HepG2 (cell line): ENCODE measurements around the gene HNRNPH2. TPM values are rescaled to one million over a fixed set of nuclear protein-coding genes. Genes with fewer than 3 reads are reported as not detected.
A peak's percentile ranks its signal among the peaks of the same experiment; 100 is the strongest.

Source experiments
- ARNTL ChIP-seq: sonication (generic); formaldehyde crosslinking; IDR thresholded peaks from 2 replicates; pipeline ENCODE4 v1.4.0; 2020; ENCODE audit warnings: mild to moderate bottlenecking, missing genetic modification reagents
- BRCA1 ChIP-seq: sonication (generic); formaldehyde crosslinking; IDR thresholded peaks from 2 replicates; pipeline ENCODE4 v1.4.0; 2020; ENCODE audit warnings: missing genetic modification reagents
- ELF3 ChIP-seq: IDR thresholded peaks from 2 replicates; pipeline ENCODE4 v1.6.1; 2016; ENCODE audit warnings: missing genetic modification reagents, missing compliant biosample characterization
- FOXA3 ChIP-seq: IDR thresholded peaks from 2 replicates; pipeline ENCODE4 v1.6.1; 2016; ENCODE audit warnings: missing genetic modification reagents, missing compliant biosample characterization
- HDAC1 ChIP-seq: sonication (generic); formaldehyde crosslinking; IDR thresholded peaks from 2 replicates; pipeline ENCODE4 v1.5.1; 2020; ENCODE audit warnings: mild to moderate bottlenecking, missing genetic modification reagents
- KDM5A ChIP-seq: fragments of 200-600 bp; sonication (generic); IDR thresholded peaks from 2 replicates; pipeline ENCODE4 v1.7.0; 2018; ENCODE audit warnings: antibody characterized with exemption, mild to moderate bottlenecking, low read length, borderline replicate concordance
- KLF15 ChIP-seq: sonication (generic); formaldehyde crosslinking; IDR thresholded peaks from 2 replicates; pipeline ENCODE4 v1.8.1; 2023; ENCODE audit warnings: borderline replicate concordance, mild to moderate bottlenecking, inconsistent platforms, missing genetic modification reagents, mixed read lengths
- KLF9 ChIP-seq: IDR thresholded peaks from 2 replicates; pipeline ENCODE4 v1.6.1; 2016; ENCODE audit warnings: low read depth
- MAZ ChIP-seq, 2 experiments: sonication (generic) in 1 of 2; formaldehyde crosslinking in 1 of 2; IDR thresholded peaks; 2 replicates each; pipeline versions ENCODE4 v1.5.0 to v1.6.1; 2012 to 2020; ENCODE audit warnings: low read depth in 2 of 2, mild to moderate bottlenecking in 2 of 2, borderline replicate concordance in 1 of 2, improper control_type of control experiment in 1 of 2, low read length in 1 of 2, missing genetic modification reagents in 1 of 2, moderate library complexity in 1 of 2
- PTBP1 ChIP-seq: fragments of 200-400 bp; formaldehyde crosslinking; IDR thresholded peaks from 2 replicates; pipeline ENCODE4 v1.6.1; 2018; ENCODE audit warnings: low read length, low read depth; ENCODE audit not compliant: poor library complexity, severe bottlenecking
- RFX1 ChIP-seq: fragments of 450-650 bp; IDR thresholded peaks from 2 replicates; pipeline ENCODE4 v1.6.1; 2017
- STAG1 ChIP-seq: sonication (generic); formaldehyde crosslinking; IDR thresholded peaks from 2 replicates; pipeline ENCODE4 v1.4.0; 2020; ENCODE audit warnings: missing genetic modification reagents
- TSC22D2 ChIP-seq: sonication (generic); formaldehyde crosslinking; IDR thresholded peaks from 2 replicates; pipeline ENCODE4 v1.5.1; 2020; ENCODE audit warnings: missing genetic modification reagents, mild to moderate bottlenecking, borderline replicate concordance
- YY1 ChIP-seq: IDR thresholded peaks from 2 replicates; pipeline ENCODE4 v1.6.1; 2011; ENCODE audit warnings: low read length, low read depth, moderate library complexity, mild to moderate bottlenecking; ENCODE audit not compliant: insufficient read depth, insufficient replicate concordance
- ZBTB3 ChIP-seq: sonication (generic); formaldehyde crosslinking; IDR thresholded peaks from 2 replicates; pipeline ENCODE4 v1.4.0; 2020; ENCODE audit warnings: low read depth, mild to moderate bottlenecking, moderate library complexity, missing genetic modification reagents, borderline replicate concordance
- ZFP82 ChIP-seq: sonication (generic); formaldehyde crosslinking; IDR thresholded peaks from 2 replicates; pipeline ENCODE4 v1.5.1; 2020; ENCODE audit warnings: mild to moderate bottlenecking, missing genetic modification reagents, borderline replicate concordance
- ZNF124 ChIP-seq: sonication (generic); formaldehyde crosslinking; IDR thresholded peaks from 2 replicates; pipeline ENCODE4 v1.4.0; 2020; ENCODE audit warnings: missing genetic modification reagents
- ZNF143 ChIP-seq: sonication (generic); formaldehyde crosslinking; IDR thresholded peaks from 2 replicates; pipeline ENCODE4 v1.4.0; 2020; ENCODE audit warnings: missing genetic modification reagents
- ZNF256 ChIP-seq: sonication (generic); formaldehyde crosslinking; conservative IDR thresholded peaks from 2 replicates; pipeline ENCODE4 v1.4.0; 2020; ENCODE audit warnings: missing genetic modification reagents
- ZNF510 ChIP-seq: sonication (generic); formaldehyde crosslinking; IDR thresholded peaks from 2 replicates; pipeline ENCODE4 v1.4.0; 2020; ENCODE audit warnings: low read depth, mild to moderate bottlenecking, missing genetic modification reagents
- ZNF589 ChIP-seq: sonication (generic); formaldehyde crosslinking; conservative IDR thresholded peaks from 2 replicates; pipeline ENCODE4 v1.8.0; 2022; ENCODE audit warnings: mild to moderate bottlenecking, moderate library complexity, missing genetic modification reagents
- ZNF616 ChIP-seq: sonication (generic); formaldehyde crosslinking; IDR thresholded peaks from 2 replicates; pipeline ENCODE4 v1.5.0; 2020; ENCODE audit warnings: low read depth, mild to moderate bottlenecking, missing genetic modification reagents
- ZNF644 ChIP-seq: IDR thresholded peaks from 2 replicates; pipeline ENCODE4 v1.6.1; 2016; ENCODE audit warnings: low read depth
- ZNF672 ChIP-seq: sonication (generic); formaldehyde crosslinking; IDR thresholded peaks from 2 replicates; pipeline ENCODE4 v1.8.1; 2022; ENCODE audit warnings: missing genetic modification reagents
- polyA plus RNA-seq, 8 experiments: library from polyadenylated mRNA; depleted of rRNA in 3 of 8; stranded (reverse) in 7 of 8; unstranded in 1 of 8; fragments of >200 nt; fragmentation: Illumina TruSeq in 4 of 8; extraction: Trizol in 4 of 8; gene quantifications; 2 replicates each; pipeline versions ENCODE4 v1.2.1 to v1.2.3, GENCODE V29; 2011 to 2016; ENCODE audit warnings: low read depth in 4 of 8, missing spikeins in 1 of 8, mixed read lengths in 1 of 8; ENCODE audit not compliant: insufficient read depth in 1 of 8
- total RNA-seq, 5 experiments: library from RNA; depleted of rRNA; stranded (reverse); fragments of >200 nt; fragmentation: Illumina TruSeq; extraction: Trizol; gene quantifications; 2 replicates each; pipeline ENCODE4 v1.2.3, GENCODE V29; 2016; ENCODE audit warnings: low read depth in 1 of 5
- TF ChIP-seq, protein P1 (sequence below): sonication (generic); formaldehyde crosslinking; IDR thresholded peaks from 2 replicates; pipeline ENCODE4 v1.8.1; 2023; ENCODE audit warnings: mild to moderate bottlenecking, missing genetic modification reagents
- TF ChIP-seq, protein P2 (sequence below): sonication (generic); formaldehyde crosslinking; IDR thresholded peaks from 2 replicates; pipeline ENCODE4 v1.5.1; 2020; ENCODE audit warnings: mild to moderate bottlenecking, moderate library complexity, missing genetic modification reagents
- TF ChIP-seq, protein P3 (sequence below): sonication (generic); formaldehyde crosslinking; IDR thresholded peaks from 2 replicates; pipeline ENCODE4 v1.5.1; 2020; ENCODE audit warnings: mild to moderate bottlenecking, missing genetic modification reagents, borderline replicate concordance

HNRNPH2 gene
- total and polyA plus RNA-seq, 2 of the 13 experiments (the other 11 are each of a cell fraction or from before 2014, with no cell fraction given): 23.8 to 56.9 TPM

DNA sequence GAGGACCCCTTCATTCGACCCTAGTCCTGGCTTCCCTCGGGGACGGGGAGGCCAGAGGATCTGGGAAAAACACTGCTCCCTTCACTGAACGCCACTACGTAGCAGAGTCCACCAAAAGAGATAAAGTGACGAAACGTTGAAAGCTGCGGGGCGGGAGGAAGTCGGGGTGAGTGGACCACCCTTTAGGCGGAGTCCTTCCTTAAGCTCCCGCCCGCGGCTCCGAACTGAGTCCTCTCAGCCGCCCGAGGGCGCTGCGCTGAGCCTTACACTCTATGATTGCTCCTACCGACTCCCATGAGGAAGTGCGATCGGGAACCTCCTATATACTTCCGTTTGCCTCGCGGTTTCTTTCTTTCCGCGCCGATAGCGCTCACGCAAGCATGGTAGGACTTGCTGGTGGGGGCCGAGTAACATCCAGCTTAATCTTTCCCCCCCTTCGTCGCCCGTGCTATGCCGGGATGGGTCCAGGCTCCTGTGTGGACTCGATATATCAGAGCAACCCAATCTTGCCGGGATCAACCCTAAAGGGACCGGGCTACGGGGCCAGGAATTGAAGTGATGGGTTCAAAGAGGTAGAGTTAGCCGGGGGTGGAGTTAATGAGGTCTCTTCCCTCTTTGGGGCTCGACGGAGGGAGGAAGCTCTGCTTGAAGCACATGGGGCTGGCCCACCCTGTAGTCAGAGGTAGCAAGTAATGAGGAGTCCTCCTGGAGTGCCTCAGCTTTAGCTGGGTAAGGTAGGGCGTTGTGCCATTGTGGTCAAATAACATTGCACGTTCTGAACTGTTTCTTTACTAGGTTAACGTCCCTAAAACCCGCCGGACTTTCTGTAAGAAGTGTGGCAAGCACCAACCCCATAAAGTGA, 17.1 kb upstream of the HNRNPH2 start, which contains the start of gene RPL36A (continued):
- no peak for TF ChIP-seq KLF9 (CRISPR knock-in tag)
- TF ChIP-seq ZNF589: no peak
- no peak for TF ChIP-seq ZNF644 (CRISPR knock-in tag)
- no peak for TF ChIP-seq ARNTL (CRISPR knock-in tag)
- TF ChIP-seq ZBTB3 (CRISPR knock-in tag): no peak
- no peak for TF ChIP-seq ZNF124 (CRISPR knock-in tag)
- peak; percentile 87 for TF ChIP-seq ZNF143 (CRISPR knock-in tag)
- no peak for TF ChIP-seq ZNF256
- TF ChIP-seq PTBP1: no peak
- TF ChIP-seq KLF15 (CRISPR knock-in tag): no peak
- TF ChIP-seq ZFP82 (CRISPR knock-in tag): no peak
- peak; percentile 36; the same call in 1 of the 2 replicates for TF ChIP-seq MAZ (IDR thresholded peaks at IDR 0.05; ENCODE audit: borderline replicate concordance, low read depth, low read length)
- no peak for TF ChIP-seq MAZ (CRISPR knock-in tag; IDR thresholded peaks at IDR 0.05; ENCODE audit: low read depth)
- TF ChIP-seq ZNF510 (CRISPR knock-in tag): no peak
- TF ChIP-seq, protein P1, sequence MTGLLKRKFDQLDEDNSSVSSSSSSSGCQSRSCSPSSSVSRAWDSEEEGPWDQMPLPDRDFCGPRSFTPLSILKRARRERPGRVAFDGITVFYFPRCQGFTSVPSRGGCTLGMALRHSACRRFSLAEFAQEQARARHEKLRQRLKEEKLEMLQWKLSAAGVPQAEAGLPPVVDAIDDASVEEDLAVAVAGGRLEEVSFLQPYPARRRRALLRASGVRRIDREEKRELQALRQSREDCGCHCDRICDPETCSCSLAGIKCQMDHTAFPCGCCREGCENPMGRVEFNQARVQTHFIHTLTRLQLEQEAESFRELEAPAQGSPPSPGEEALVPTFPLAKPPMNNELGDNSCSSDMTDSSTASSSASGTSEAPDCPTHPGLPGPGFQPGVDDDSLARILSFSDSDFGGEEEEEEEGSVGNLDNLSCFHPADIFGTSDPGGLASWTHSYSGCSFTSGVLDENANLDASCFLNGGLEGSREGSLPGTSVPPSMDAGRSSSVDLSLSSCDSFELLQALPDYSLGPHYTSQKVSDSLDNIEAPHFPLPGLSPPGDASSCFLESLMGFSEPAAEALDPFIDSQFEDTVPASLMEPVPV (CRISPR knock-in tag): no peak
- no peak for TF ChIP-seq HDAC1 (CRISPR knock-in tag)
- TF ChIP-seq STAG1: no peak
- TF ChIP-seq, protein P2, sequence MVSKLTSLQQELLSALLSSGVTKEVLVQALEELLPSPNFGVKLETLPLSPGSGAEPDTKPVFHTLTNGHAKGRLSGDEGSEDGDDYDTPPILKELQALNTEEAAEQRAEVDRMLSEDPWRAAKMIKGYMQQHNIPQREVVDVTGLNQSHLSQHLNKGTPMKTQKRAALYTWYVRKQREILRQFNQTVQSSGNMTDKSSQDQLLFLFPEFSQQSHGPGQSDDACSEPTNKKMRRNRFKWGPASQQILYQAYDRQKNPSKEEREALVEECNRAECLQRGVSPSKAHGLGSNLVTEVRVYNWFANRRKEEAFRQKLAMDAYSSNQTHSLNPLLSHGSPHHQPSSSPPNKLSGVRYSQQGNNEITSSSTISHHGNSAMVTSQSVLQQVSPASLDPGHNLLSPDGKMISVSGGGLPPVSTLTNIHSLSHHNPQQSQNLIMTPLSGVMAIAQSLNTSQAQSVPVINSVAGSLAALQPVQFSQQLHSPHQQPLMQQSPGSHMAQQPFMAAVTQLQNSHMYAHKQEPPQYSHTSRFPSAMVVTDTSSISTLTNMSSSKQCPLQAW (CRISPR knock-in tag): 0 out of 2 replicates have a peak, but pooled peaks have one; percentile 53
- no peak for TF ChIP-seq RFX1
- no peak for TF ChIP-seq BRCA1 (CRISPR knock-in tag)
- peak; percentile 11 for TF ChIP-seq YY1
- no peak for TF ChIP-seq ZNF616 (CRISPR knock-in tag)
- TF ChIP-seq, protein P3, sequence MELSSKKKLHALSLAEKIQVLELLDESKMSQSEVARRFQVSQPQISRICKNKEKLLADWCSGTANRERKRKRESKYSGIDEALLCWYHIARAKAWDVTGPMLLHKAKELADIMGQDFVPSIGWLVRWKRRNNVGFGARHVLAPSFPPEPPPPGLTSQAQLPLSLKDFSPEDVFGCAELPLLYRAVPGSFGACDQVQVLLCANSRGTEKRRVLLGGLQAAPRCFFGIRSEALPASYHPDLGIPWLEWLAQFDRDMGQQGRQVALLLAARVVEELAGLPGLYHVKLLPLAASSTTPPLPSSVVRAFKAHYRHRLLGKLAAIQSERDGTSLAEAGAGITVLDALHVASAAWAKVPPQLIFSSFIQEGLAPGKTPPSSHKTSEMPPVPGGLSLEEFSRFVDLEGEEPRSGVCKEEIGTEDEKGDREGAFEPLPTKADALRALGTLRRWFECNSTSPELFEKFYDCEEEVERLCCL: no peak
- no peak for TF ChIP-seq TSC22D2 (CRISPR knock-in tag)
- peak; percentile 33; the same call in 1 of the 2 replicates for TF ChIP-seq FOXA3 (CRISPR knock-in tag)
- peak; percentile 83 for TF ChIP-seq ELF3 (CRISPR knock-in tag)
- no peak for TF ChIP-seq ZNF672 (CRISPR knock-in tag)
- TF ChIP-seq KDM5A: no peak
